GM19372 (cell line): ENCODE results near the gene CDH13.

Experiments used
- ATAC-seq: cut with Tn5 transposase; IDR thresholded peaks from one replicate; pipeline ENCODE4 v1.9.1; 2021; ENCODE audit warnings: mild to moderate bottlenecking, low read depth, moderate library complexity; ENCODE audit not compliant: unreplicated experiment

Gene CDH13

DNA sequence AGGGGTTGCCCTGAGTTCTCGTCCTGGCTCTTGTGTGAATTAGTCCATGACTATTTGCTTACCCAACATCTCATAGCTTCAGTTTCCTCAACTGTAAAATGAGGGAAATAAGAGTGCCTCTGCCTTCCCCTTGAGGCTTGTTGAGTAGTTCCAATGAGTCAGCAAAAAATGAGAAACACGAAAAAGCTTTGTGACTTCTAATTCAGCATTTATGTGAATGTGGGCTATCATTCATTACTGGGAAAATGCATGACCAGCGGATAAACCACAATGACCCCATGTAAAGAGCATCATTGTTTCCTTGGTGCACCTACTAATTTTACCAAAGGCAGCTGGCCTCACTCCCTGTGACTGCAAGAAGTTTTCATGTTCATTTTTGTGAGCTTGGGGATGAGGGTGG, 806.4 kb downstream of the CDH13 start:
- no peak for ATAC-seq

DNA sequence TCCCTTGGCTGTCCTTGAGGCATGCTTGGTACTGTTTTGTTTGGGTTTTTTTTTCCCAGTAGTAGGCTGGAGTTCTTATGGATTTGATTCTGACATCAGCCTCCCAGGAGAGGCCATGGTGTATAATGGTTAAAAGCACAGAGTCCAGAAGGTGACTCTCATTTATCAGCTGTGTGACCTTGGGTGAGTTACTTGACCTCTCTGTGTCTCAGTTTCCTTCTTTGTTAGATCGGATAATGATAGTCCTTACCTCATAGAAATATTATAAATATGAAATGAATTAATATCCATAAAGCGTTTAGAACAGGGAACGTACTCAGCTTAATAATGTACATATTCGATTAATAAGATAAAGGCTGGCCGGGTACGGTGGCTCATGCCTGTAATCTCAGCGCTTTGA, 810.3 kb downstream of the CDH13 start:
- ATAC-seq, result no peak

DNA sequence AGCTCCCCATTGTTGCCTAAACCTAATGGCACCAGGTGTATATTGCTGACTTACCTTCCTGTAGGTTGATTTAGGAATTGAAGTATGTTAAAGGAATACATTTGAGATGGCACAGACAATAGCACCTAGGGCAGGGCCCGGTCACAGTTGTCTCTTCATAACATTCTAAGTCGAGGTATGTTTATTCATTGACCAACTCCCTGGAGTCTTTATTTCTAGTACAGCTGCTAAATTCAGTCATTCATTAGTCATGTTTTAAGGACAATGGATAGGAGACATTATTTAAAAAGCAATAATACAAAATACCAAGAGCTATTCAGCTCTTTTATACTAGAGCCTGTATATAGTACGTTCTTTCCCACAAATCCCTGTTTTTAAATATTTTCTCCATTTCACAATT, 811.6 kb downstream of the CDH13 start:
- ATAC-seq, result no peak

DNA sequence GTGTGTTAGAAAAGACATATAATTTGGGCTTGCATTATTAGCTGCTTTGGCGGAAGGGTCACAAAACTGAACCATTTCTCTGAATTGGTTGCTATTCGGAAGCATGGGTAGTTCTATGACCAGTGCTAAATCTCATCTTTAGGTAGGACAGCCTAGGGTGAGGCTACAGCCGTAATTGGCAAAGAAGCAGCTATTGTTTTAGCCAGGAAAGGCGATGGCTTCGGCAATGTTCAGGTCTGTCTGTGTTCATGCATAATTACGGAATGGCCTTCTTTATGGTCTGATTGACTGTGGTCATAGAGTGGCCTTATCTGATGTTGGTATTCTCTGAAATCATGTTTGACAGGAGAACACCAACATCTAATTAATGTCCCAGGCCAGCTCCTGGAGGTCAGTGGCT, 812.6 kb downstream of the CDH13 start:
- ATAC-seq, result no peak

DNA sequence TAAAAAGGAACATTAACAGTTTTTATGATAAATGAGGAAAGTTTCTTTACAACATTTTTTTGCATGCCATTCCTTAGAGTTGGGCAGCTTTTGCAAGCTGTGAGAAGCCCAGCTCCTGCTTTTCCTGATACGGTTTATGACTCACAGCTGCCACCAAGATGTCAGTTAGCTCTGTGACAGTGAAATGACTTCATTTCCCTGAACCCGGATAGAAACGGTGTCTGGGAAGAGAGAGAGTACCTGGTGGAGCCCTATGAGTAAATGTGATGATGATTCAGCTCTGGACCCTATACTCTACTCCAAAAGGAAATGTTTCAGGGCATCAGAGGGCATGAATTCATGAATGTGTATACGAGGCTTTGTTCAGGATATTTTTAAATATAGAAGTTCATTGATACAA, 814.7 kb downstream of the CDH13 start:
- ATAC-seq, result no peak

DNA sequence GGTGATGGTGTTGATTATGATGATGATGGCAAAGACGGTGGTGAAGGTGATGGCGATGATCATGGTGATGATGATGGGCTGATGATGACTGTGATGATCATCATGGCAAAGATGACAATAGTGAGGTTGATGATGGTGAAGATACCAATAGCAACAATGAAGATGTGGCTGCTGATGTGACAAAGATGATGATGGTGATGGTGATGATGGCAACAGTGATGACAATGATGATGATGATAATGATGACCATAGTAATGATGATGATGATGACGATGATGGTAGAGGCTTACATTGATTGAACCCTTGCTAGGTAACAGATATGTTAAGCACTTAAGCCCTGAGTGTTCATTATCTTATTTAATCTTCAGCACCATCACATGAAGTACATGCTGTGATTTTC, 817.2 kb downstream of the CDH13 start:
- no peak for ATAC-seq

DNA sequence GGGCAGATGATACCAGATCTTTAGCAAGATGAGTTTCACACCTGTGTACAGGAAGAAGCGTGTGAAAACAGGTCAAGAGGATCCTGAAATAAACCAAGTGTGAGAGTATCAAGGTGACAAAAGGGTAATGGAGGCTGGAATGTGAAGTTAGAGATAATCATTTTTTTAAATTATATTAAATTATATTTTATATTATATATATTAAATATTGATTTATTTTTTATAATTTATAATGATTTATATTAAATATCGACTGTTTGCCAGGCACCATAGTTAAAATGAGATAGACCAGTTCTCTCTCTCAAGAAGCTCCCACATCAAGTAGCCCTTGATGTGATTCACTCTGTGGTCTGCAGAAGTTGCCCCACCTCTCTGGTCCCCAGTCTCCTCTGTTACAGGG, 820.8 kb downstream of the CDH13 start:
- ATAC-seq, result no peak

DNA sequence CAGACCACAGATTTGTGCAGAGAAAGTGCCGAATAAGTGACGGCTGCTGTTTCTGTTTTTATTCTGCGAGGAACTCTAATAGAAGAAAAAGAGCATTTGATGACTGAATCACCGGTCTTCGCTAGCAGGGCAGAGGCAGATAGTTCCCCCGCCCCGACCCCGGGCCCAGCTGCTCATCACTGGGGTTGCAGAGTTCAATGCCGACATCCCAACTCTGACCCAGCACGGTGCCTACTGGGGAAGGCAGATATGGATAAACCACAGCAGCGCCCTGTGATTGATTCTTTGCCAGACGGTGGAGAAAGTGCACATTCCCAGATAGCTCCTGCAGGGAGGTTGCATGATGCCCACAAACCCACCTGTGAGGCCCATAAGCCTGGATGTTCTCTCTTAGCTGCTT, 823.1 kb downstream of the CDH13 start:
- ATAC-seq, result no peak

DNA sequence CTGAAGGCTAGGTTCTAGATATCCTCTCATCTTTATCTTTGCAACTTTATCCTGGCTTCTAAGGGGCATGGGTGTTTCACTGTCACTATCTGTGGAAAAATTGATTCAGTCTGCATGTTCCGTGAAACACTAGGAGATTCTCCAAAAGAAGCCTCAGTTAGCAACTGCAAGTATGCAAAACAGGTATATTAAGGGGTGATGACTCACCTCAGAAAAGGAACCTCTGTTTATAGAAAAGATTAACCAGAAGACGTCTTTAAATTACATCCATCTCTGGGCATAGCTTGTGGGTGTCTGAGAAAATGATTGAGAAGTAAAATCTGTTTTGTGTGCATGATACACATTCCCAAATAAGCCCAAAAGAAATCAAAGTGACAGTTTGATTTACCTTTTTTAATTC, 827.2 kb downstream of the CDH13 start:
- ATAC-seq, result peak; percentile 55

DNA sequence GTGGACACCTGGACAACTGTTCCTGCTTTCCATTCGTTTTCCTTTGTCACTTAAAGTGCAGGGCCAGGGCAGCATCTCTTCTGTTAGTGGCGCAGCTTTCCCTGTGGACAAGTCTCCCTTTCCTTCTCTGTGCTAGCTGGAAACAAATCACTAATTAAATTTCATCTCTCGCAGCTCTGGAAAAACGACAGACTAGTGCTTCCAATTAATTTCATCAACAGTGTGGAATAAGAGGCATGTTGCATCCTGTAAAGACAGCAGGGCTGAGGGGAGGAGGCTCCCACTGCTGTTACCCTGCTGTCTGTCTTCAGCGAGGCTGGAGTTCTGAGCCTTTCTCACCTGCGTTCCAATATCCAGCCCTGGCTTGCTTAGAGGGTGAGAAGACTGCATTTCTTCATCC, 828.9 kb downstream of the CDH13 start:
- ATAC-seq, result no peak

DNA sequence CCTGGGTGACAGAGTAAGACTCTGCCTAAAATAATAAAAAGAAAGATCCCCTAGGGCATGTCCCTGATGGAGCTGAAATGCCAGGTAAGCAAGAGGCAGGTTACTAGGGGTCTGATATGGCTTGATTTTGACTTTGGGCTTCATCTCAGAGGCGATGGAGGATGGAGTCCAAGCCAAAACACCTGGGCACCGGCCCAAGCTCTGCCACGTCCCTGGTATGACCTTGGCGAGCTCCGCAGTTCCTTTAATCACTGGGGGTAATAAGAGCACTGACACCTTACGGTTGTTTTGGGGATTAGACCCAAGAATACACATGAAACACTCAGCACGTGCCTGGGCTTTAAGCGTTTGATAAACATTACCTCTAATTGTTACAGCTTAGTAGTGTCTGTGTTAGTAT, 830.2 kb downstream of the CDH13 start:
- no peak for ATAC-seq

DNA sequence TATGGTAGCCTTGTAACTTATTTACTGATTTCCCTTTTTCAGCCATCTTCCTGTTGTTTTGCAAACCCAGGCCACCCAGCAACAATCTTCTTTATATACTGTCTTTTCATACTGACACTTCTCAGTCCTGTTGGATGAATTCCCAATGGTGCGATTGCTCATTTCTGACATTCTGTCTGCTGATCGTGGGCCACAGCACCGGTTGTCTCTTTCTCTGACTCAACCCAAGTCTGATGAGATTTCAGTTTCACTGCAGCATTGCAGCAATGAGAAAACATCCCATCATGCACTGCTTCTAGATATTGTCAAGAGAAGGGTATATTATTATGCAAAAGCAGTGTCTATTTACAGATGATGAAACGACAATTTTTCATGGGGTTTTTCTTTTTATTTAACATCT, 831.8 kb downstream of the CDH13 start:
- ATAC-seq, result peak; percentile 72

DNA sequence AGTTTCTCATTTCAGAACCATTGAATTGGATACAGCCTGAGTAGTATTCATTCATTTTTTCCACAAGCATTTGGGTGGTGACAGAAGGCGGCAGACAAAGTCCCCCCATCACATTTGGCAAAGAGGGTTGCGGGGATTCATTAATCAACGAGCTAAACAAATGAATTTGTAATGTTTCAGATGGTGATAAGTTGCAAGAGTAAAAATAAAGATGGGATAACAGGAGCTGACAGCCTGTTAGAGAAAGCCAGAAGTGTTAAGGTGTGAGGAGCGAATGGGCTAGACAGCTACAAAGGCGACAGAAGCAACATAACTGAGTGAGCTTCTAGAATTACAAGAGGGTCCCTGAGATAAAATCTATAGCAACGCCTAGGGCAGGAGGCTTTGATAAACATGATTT, 838.2 kb downstream of the CDH13 start:
- ATAC-seq, result no peak

DNA sequence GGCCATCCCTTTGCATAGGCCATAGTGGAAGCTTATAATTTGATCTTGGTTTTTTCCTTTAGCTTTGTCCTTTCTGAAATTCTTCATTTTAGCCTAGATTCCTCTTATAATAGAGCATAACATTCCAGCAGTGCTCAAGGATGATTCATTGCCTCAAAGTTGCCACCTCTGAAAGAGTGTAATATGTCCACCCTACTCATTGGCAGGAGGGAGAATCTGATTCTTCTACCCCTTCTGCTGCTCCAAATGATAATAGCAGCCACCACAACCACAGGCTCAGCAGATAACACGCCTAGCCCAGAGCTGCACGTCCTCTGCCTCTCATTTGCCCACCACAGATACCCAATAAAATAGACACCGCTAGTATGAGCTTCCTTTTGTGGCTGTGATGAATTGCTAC, 843.6 kb downstream of the CDH13 start:
- ATAC-seq, result no peak

DNA sequence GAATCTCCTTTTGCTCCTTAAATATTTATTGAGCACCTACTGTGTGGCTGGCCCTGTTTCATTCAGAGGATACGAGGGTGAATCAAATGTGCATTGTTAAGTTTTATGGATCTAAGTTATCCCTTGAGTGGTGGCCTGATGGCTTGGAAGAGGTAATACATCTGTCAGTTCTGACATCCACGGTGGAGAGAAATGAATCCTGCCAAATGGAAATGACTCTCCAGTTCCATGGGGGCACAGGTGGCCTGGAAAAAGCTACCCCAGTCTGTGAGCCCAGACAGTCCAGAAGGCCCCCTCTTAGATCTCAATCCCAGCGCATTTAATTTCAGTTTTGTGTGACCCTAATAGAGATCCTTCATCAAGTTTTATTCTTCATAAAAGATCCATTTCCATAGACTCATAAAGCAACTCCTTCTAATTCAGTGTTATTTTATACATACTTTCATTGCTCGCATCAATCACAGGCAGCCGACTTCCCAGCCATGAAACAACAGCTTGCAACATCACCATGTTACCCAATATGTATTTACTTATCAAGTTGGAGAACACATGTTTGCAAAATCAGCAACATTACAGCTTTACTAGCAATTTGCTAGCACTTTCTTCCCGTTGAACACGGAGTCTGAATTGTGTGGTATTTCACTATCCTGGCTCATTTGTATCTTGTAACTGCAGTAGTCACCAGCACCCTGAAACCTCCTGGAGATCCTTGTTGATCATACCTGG, 846.2 kb downstream of the CDH13 start:
- no peak for ATAC-seq

DNA sequence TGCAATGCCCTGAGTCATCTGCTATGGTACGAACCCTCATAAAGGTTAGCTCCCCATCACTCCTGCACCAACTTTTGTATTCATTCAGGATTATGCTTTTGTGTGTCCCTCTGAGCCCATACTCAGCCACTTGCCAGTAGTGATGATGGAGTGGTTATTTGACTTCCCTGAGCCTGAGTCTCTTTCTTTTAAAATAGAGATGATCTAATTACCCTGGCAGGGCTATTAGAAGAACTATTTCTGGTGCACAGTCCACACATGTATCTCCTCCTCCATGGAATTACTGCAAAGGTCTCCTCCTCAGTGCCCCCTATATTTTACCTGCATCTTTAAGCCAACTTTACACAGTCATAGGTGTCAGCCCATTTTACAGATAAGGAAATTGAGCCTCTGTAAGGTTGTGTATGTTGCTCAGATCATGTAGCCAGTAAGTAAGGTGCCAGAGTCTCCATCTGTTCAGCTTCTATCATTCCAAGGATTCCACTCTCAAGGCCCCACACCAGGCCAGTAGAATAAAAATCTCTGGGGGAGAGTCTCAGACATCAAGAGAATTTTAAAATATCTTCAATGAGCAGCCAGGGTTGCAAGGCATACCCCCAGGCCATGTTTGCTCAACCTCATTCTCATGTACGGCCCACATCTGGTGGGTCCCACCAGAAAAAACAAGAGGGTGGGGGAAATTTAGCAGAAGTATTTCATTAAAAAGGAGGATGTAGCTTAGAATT, 847.3 kb downstream of the CDH13 start:
- ATAC-seq, result no peak

DNA sequence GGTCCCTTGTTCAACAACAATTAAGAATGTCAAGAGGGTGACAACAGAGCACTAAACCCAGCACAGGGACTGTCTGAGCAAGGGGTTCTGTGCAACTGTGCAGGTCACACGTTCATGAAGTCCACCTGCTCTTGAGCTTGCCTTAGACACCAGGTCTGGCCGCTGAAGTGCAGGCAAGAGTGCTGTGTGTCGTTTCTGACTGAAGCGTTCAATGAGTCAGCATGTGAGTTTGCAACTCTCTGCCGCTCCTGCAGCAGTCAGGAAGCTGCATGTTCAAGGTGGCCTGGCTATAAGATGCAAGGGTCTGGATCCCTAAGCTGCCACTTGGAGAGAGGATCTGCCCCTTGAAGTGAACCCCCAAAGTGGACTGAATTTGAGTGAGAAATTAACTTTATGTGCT, 848.3 kb downstream of the CDH13 start:
- no peak for ATAC-seq

DNA sequence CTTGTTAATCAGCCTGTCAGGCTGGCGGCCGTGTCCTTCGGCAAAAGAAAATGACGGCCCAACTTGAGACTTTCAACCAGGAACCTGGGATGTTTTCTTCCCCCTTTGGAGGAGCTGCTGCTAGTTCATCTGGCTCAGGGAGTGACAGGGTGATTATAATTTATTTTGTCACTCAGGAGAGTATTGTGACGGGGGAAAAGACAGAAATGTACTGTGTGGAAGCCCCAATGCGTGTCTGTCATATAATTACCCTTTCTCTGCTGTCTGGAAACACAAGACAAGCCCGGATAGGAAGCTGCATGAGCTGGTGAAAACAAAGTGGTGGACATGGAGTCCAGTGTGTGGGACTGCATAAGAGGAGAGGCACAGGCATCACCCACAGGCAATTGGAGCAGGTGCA, 854.8 kb downstream of the CDH13 start:
- ATAC-seq, result no peak

DNA sequence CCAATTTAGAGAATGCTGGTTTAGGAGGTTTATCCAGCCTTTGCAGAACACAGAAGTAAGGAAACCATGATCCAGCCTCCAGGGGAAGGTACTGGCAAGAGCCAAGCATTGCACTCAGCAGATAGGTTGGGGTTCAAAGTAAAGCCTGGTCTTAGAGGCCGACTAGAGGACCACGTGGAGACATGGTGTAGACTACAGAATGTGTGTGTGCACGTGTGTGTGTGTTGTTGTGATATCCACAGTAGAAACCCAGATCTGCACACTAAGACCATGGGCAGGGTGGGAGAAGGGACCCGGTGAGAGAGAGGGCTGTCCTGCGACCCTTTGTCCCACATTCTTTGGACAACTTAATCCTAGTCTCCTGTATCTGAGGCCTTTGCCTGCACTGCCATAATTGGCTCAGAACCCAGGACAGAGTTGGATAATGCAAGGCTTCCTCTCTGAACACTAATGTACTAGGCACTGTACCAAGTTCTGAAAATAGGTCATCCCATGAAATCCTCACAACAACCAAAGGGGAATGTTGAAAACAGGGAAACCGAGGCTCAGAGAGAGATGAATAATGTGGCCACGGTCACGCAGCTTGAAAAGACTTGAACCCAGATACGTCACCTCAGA, 855.9 kb downstream of the CDH13 start:
- no peak for ATAC-seq

DNA sequence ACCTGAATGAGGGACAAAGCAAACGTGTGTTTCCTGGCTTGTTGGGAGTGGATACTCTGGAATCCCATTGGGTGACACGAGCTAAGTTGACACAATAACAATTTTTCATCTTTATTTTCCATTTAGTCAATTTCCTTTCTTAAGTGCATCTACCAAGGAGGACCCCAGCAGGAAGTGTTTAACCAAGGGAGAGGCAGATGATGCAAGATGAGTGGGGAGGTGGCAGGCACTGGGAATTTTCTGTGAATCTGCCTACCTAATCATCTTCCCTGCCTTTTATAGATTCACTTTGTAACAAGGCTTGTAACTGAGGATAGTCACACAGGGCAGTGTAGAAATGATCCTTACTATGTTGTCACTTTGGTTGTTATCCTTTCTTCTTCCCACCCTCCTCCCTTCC, 863.3 kb downstream of the CDH13 start:
- no peak for ATAC-seq

DNA sequence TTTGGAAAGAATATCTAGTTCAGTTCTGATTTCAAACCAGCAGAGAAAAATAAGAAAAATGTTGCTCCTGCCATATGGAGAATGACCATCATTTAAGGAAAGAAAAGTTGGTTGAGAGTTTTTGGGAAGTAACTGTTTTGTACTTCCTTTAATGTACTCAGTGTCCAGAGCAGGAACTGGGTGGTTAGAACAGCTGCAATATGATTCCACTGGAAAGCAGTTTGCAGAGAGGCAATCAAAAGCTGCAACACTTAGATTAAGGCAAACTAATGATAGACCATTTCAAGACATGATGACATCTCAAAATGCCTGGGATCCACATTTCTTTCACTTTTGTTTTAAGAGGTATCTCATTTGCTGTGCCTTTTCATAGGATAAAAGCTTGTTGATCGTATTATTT, 867.7 kb downstream of the CDH13 start:
- no peak for ATAC-seq

DNA sequence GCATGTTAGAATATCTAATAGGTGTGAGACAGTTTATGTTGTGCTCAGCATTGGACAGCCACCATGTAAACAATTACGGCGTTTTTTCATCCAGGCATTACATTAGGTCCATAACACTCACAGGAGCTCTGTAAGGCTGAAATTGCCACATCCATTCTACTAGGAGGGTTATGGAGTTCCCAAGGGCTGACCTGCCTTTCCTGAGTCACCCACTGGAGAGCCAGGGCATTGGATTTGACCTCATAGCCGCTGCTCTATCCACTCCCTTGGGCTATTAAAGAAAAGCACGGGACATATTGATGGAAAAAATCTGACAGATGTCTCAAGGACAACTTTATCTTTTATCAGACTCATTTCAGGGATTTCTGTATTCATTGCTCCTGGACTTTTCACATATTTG, 874.7 kb downstream of the CDH13 start:
- no peak for ATAC-seq
